T-cell (primary cell): ENCODE measurements around the gene ABCC9. TPM values are rescaled to one million over a fixed set of nuclear protein-coding genes. Genes with fewer than 3 reads are reported as not detected.
"Not testable (repeated sequence)": the region's sequence is repeated elsewhere in the genome, so short reads cannot be mapped to it uniquely, and the experiment has no call there.

Experiments used
- ATAC-seq, 4 experiments: fragments of 200-7000 bp in 3 of 4; fragments of 150-1000 bp in 1 of 4; cut with Tn5 transposase; replicated peaks in 1 of 4; 1 replicate in 3 of 4; 2 replicates in 1 of 4; pipeline ENCODE4 v1.10.0; 2021; ENCODE audit warnings: moderate library complexity in 3 of 4, mild to moderate bottlenecking in 2 of 4, moderate number of reproducible peaks in 1 of 4
- CTCF ChIA-PET, 2 donors: fragments of 300-600 bp; sonication (Branson Sonifier 250); formaldehyde crosslinking; loops; one replicate each; lab custom pipeline; 2022; ENCODE audit warnings: antibody characterized with exemption in 2 of 2; lab: Charles Lee
- POLR2A ChIA-PET, 2 donors: fragments of 300-600 bp; sonication (Branson Sonifier 250); formaldehyde crosslinking; loops; one replicate each; lab custom pipeline; 2022; ENCODE audit warnings: antibody characterized with exemption in 2 of 2; lab: Charles Lee
- DNase-seq, 35 experiments: peaks; one replicate each; pipeline versions ENCODE4 v3.0.0 to v3.0.0-alpha.2; 2013 to 2023
- H3K27ac ChIP-seq: one replicate; pipeline ENCODE4 v1.5.1; 2013; ENCODE audit warnings: low read length
- H3K27me3 ChIP-seq, 2 experiments: replicated peaks in 1 of 2; 1 replicate in 1 of 2; 2 replicates in 1 of 2; pipeline versions ENCODE4 v1.6.1 to v1.7.0; 2013; ENCODE audit warnings: low read length in 1 of 2, mixed read lengths in 1 of 2; ENCODE audit not compliant: control insufficient read depth in 2 of 2, insufficient read depth in 2 of 2; ENCODE audit errors: extremely low read depth in 1 of 2
- H3K36me3 ChIP-seq, 2 donors: 1 replicate in 1 of 2; 2 replicates in 1 of 2; pipeline versions ENCODE4 v1.6.1 to v1.7.0; 2013; ENCODE audit warnings: low read length in 1 of 2; ENCODE audit not compliant: control insufficient read depth in 2 of 2, insufficient read depth in 1 of 2; ENCODE audit errors: extremely low read depth in 1 of 2
- H3K4me1 ChIP-seq, 2 experiments: 1 replicate in 1 of 2; 2 replicates in 1 of 2; pipeline versions ENCODE4 v1.6.1 to v1.7.0; 2013; ENCODE audit warnings: low read length in 2 of 2, mixed read lengths in 1 of 2; ENCODE audit not compliant: insufficient read depth in 2 of 2, control insufficient read depth in 1 of 2; ENCODE audit errors: extremely low read depth in 1 of 2
- H3K4me3 ChIP-seq, 2 donors: 1 replicate in 1 of 2; 2 replicates in 1 of 2; pipeline versions ENCODE4 v1.5.1 to v1.7.0; 2013; ENCODE audit warnings: mild to moderate bottlenecking in 2 of 2, low read length in 1 of 2, moderate library complexity in 1 of 2; ENCODE audit not compliant: control insufficient read depth in 1 of 2; ENCODE audit errors: extremely low read depth in 1 of 2
- H3K9me3 ChIP-seq: 2 replicates; pipeline ENCODE4 v1.7.0; 2013
- H3K27ac Mint-ChIP-seq, 2 donors: one replicate each; pipeline ENCODE4 v1.8.0; 2020 to 2021; ENCODE audit warnings: mild to moderate bottlenecking in 2 of 2, mixed read lengths in 2 of 2
- H3K27me3 Mint-ChIP-seq, 2 donors: one replicate each; pipeline ENCODE4 v1.8.0; 2021 to 2022; ENCODE audit warnings: mixed read lengths in 2 of 2
- H3K36me3 Mint-ChIP-seq: one replicate; pipeline ENCODE4 v1.8.0; 2021; ENCODE audit warnings: mixed read lengths
- H3K4me1 Mint-ChIP-seq, 3 donors: one replicate each; pipeline ENCODE4 v1.8.0; 2020 to 2022; ENCODE audit warnings: mixed read lengths in 3 of 3, mild to moderate bottlenecking in 1 of 3
- H3K4me3 Mint-ChIP-seq, 3 donors: one replicate each; pipeline ENCODE4 v1.8.0; 2020 to 2022; ENCODE audit warnings: mild to moderate bottlenecking in 3 of 3, mixed read lengths in 3 of 3, moderate library complexity in 3 of 3
- H3K9me3 Mint-ChIP-seq, 3 donors: one replicate each; pipeline ENCODE4 v1.8.0; 2020 to 2022; ENCODE audit warnings: mixed read lengths in 3 of 3
- WGBS: methylation state at CpG from one replicate; pipeline ENCODE4 v1.1.5; 2013; ENCODE audit warnings: missing lambda C conversion rate; ENCODE audit not compliant: insufficient coverage; 5-methylcytosine and 5-hydroxymethylcytosine counted together
- total RNA-seq, 35 experiments: library from RNA in 6 of 35; stranded (reverse) in 6 of 35; fragments of 120-200 nt in 1 of 35; gene quantifications; one replicate each; pipeline versions ENCODE4 v1.2.1 to v1.2.4 and lab custom pipeline; 2013 to 2026

The ABCC9 gene
- total RNA-seq, 5 donors from 2014 or later (not counting 1 experiment from before 2014, with no cell fraction given): 0.06 to 0.10 (median 0.09) TPM; not detected in 2

DNA sequence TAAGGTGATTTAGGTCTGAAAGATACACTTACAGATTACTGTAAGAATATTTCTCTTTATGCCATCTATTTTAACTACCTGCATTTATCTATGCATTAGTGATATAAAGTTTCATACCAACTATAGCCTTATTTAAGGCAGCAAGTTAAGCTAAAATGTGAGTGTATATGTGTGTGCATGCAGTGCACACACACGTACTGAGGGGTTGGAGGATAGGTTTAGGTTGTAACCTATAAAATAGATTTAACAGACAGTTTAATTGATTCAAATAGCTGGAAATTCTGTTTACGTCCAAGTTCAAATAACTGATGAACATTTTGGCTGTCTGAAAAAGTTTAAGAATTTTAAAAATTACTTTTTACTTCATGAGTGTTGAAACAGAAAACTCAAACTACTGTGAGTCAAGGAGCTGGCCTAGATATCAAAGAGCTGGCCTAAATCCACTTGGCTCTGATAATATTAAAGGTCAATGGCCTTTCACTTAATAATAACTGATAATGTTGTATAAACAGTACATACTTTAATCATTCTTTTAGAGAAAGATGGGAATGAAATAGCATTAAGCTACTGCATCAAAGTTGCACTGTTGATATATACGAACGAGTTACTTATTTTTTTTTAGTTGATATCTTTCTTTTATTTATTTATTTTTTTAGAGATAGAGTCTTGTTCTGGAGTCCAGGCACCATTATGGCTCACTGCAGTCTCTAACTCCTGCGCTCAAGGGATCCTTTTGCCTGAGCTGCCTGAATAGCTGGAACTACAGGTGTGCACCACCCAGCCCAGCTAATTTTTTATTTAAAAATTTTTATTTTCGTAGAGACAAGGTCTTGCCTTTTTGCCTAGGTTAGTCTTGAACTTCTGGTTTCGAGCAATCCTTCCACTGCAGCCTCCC, 152.9 kb downstream of the ABCC9 start:
- no peaks in the 10 kb centered on the region for H3K4me1 Mint-ChIP-seq
- ATAC-seq: no peak
- no peaks in the 10 kb centered on the region for H3K36me3 ChIP-seq
- H3K4me3 Mint-ChIP-seq: no peak overlapping the region
- DNase-seq: no peak
- H3K27ac Mint-ChIP-seq: no peak overlapping the region
- no peaks in the 10 kb centered on the region for H3K9me3 ChIP-seq
- 100% methylated on average over 1 of the region's 7 CpGs for WGBS
- CTCF ChIA-PET: interaction anchor here in 1 of 2 donors (0.6 kb wide), 1 partner anchor 34 kb away, joined by 5 read pairs; no protein-coding TSS in a partner anchor
- POLR2A ChIA-PET: no interaction called here
- H3K4me1 ChIP-seq: no peaks in the 10 kb centered on the region
- H3K27me3 ChIP-seq: no peaks in the 10 kb centered on the region
- H3K9me3 Mint-ChIP-seq: peaks cover 3 to 6% (median 5%) of the 10 kb centered on the region in 3 donors
- H3K27me3 Mint-ChIP-seq: peaks cover 9 to 10% of the 10 kb centered on the region in 2 donors
- H3K27ac ChIP-seq: no peak overlapping the region
- H3K36me3 Mint-ChIP-seq: no peaks in the 10 kb centered on the region
- H3K4me3 ChIP-seq: no peak overlapping the region

DNA sequence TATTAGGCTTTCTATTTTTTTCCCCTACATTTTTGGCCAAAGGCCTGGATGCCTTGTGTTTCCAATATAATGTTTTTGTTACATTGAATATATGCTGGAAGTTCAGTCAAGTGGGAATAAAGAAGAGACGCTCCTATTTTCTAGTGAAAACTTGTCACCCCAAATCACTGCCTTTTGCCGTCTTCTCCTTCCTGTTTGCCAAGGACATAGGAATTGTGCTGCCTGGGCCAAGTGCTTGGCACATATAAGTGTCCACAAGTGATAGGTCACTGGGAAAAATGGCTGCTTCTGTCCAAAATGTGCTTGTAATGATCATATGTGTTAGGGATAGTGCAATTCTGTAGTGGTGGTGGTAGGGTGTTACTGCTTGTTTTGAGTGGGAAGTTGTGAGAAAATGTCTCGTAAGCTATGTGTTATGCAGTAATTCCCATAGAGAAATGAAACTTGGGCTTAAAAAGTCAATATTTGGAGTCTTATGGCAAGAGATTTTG, 155.1 kb downstream of the ABCC9 start:
- DNase-seq (no peak), ATAC-seq (no peak)
- H3K9me3 Mint-ChIP-seq: peaks cover 0 to 9% (median 3%) of the 10 kb centered on the region in 3 donors
- no peaks in the 10 kb centered on the region for H3K36me3 ChIP-seq
- H3K4me3 Mint-ChIP-seq: no peak overlapping the region
- H3K9me3 ChIP-seq: no peaks in the 10 kb centered on the region
- no peak overlapping the region for H3K27ac Mint-ChIP-seq
- no peaks in the 10 kb centered on the region for H3K4me1 ChIP-seq
- H3K27me3 Mint-ChIP-seq: peaks cover 0 to 3% of the 10 kb centered on the region in 2 donors
- no peaks in the 10 kb centered on the region for H3K4me1 Mint-ChIP-seq
- WGBS: 100% methylated on average over 1 of the region's 3 CpGs
- no peak overlapping the region for H3K4me3 ChIP-seq
- no peaks in the 10 kb centered on the region for H3K36me3 Mint-ChIP-seq
- H3K27me3 ChIP-seq: no peaks in the 10 kb centered on the region
- ChIA-PET POLR2A (interaction anchor here in 1 of 2 donors (0.6 kb wide), 1 partner anchor 726 kb away, joined by 3 read pairs; no protein-coding TSS in a partner anchor), CTCF (no interaction called here)
- no peak overlapping the region for H3K27ac ChIP-seq

DNA sequence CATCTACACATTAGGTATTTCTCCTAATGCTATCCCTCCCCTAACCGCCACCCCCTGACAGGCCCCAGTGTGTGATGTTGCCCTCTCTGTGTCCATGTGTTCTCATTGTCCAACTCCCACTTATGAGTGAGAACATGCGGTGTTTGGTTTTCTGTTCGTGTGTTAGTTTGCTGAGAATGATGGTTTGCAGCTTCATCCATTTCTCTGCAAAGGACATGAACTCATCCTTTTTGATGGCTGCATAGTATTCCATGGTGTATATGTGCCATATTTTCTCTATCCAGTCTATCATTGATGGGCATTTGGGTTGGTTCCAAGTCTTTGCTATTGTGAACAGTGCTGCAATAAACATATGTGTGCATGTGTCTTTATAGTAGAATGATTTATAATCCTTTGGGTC, 158.5 kb downstream of the ABCC9 start:
- H3K9me3 Mint-ChIP-seq, H3K27ac Mint-ChIP-seq, H3K4me3 ChIP-seq, H3K27me3 Mint-ChIP-seq, H3K27ac ChIP-seq, ATAC-seq, H3K27me3 ChIP-seq, DNase-seq, H3K36me3 ChIP-seq, H3K4me1 Mint-ChIP-seq, CTCF ChIA-PET, H3K4me3 Mint-ChIP-seq, H3K36me3 Mint-ChIP-seq, POLR2A ChIA-PET, H3K4me1 ChIP-seq, H3K9me3 ChIP-seq: not testable (repeated sequence)
- WGBS: no CpG with 5 or more reads among the region's 3 CpGs

DNA sequence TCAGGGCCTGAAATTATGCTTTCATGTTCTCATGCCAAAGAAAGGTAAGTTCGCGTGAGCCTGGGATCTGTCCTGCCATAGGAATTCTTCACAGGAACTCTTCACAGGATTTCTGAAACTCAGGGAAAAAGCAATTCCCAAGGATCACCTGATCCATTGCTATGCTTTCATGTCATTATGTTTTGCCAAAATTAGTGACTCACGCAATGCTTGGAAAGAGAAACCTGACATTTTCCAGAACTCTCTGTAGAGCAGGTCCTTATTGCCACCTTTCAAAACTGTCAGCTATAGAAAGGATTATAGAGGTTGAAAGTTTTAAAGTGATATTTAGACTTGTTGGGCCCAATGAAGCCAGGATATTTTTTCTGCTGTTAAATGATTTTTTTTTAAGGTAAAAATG, 160.4 kb downstream of the ABCC9 start:
- H3K27me3 Mint-ChIP-seq: peaks cover 19 to 21% of the 10 kb centered on the region in 2 donors
- peaks cover 0 to 4% (median 0%) of the 10 kb centered on the region in 3 donors for H3K9me3 Mint-ChIP-seq
- 97% methylated on average over 3 of the region's 3 CpGs for whole genome bisulfite sequencing
- Histone ChIP-seq H3K4me3 (no peak overlapping the region), H3K4me1 (no peaks in the 10 kb centered on the region), H3K27ac (no peak overlapping the region), H3K27me3 (peaks cover 0 to 3% of the 10 kb centered on the region in 2 experiments), H3K36me3 (no peaks in the 10 kb centered on the region), H3K9me3 (no peaks in the 10 kb centered on the region)
- CTCF ChIA-PET: no interaction called here
- H3K27ac Mint-ChIP-seq: no peak overlapping the region
- ATAC-seq: no peak
- H3K4me3 Mint-ChIP-seq: no peak overlapping the region
- POLR2A ChIA-PET: no interaction called here
- H3K4me1 Mint-ChIP-seq: peaks cover 0 to 2% (median 0%) of the 10 kb centered on the region in 3 donors
- DNase-seq: no peak
- H3K36me3 Mint-ChIP-seq: no peaks in the 10 kb centered on the region

DNA sequence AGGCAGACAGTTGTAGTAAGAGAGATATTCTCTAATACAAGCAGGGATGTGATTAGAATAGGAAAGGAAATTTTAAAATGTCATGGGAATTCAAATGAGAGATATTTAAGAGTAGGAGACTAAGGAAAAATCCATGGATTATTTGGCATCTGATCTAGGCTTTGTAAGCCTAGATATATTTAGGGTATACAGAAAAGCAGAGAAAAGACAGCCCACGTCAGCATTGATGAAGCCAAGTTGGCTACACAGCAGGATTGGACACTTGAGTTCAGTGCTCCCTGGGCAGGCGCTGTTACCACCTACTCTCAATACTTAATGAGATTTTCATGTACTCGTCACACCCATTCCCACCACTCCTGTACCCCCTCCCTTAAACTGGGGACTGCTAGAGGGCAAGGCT, 165.1 kb downstream of the ABCC9 start:
- H3K4me1 Mint-ChIP-seq: peaks cover 10 to 20% (median 14%) of the 10 kb centered on the region in 3 donors
- no peaks in the 10 kb centered on the region for H3K9me3 Mint-ChIP-seq
- H3K27ac Mint-ChIP-seq: no peak overlapping the region
- WGBS: 77% methylated on average over 2 of the region's 3 CpGs
- Histone ChIP-seq H3K4me1 (peaks cover 0 to 8% of the 10 kb centered on the region in 2 experiments), H3K27ac (no peak overlapping the region), H3K4me3 (no peak overlapping the region), H3K9me3 (no peaks in the 10 kb centered on the region), H3K36me3 (no peaks in the 10 kb centered on the region), H3K27me3 (peaks cover 5 to 17% of the 10 kb centered on the region in 2 experiments)
- no peak overlapping the region for H3K4me3 Mint-ChIP-seq
- peaks cover 45 to 47% of the 10 kb centered on the region in 2 donors for H3K27me3 Mint-ChIP-seq
- DNase-seq: no peak
- ChIA-PET CTCF (no interaction called here), POLR2A (no interaction called here)
- H3K36me3 Mint-ChIP-seq: no peaks in the 10 kb centered on the region
- no peak for ATAC-seq

DNA sequence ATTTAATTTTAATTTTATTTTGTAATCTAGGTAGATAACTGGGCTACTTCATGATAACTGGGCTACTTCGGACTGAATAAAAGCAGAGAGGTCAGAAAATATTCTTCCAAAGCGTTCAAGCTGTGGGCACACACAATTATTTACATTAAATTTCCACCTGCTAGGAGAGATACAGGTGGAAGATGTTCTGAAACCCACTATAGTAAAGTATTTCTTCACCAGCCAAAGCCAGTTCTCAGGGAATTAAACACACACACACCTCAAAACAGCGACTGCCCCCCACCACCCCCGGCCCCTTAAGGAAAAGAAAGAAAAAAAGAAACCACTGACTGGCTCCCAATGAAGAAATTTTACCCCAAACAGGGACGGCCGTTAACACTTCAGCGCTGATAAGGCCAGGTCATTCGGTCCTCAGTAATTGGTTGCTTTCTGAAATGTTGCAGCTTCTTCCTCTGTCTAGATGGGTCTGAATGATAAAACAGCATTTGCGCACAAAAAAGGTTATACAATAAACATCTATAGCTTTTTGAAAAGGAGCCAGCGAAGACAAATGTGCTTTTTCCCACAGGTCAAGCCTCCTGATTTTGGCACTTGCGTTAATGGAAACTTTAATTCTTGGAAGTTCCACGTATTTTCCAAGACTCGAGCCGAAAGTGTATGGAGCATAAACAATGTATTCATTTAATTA, 165.9 kb downstream of the ABCC9 start:
- no peak overlapping the region for H3K4me3 ChIP-seq
- Mint-ChIP-seq H3K9me3 (no peaks in the 10 kb centered on the region), H3K4me1 (peaks cover 10 to 20% (median 14%) of the 10 kb centered on the region in 3 donors), H3K27ac (no peak overlapping the region), H3K36me3 (no peaks in the 10 kb centered on the region), H3K4me3 (peak overlapping the region; percentile 5 to 66 (median 53)), H3K27me3 (peaks cover 46 to 54% of the 10 kb centered on the region in 2 donors)
- 0% methylated on average over 2 of the region's 14 CpGs for WGBS
- peaks cover 0 to 8% of the 10 kb centered on the region in 2 experiments for H3K4me1 ChIP-seq
- peaks cover 5 to 17% of the 10 kb centered on the region in 2 experiments for H3K27me3 ChIP-seq
- POLR2A ChIA-PET: no interaction called here
- ATAC-seq: no peak
- no peaks in the 10 kb centered on the region for H3K36me3 ChIP-seq
- H3K27ac ChIP-seq: no peak overlapping the region
- no peaks in the 10 kb centered on the region for H3K9me3 ChIP-seq
- CTCF ChIA-PET: no interaction called here
- no peak for DNase-seq
